KBM-7 (cell line): ENCODE data around the gene RIMS3.
"Not testable (repeated sequence)": the region's sequence is repeated elsewhere in the genome, so short reads cannot be mapped to it uniquely, and the experiment has no call there.

Experiments
- DNase-seq: peaks from one replicate; pipeline ENCODE4 v3.0.0-alpha.2; 2015
- in situ Hi-C: fragments of 300-500 bp; cut with MboI; formaldehyde crosslinking; loops from 2 replicates; pipeline ENCODE4 v1.14.3; 2020; ENCODE audit warnings: low sequenced_read_pairs, low pct_unique_long_range_greater_than_20kb, mixed read lengths

Gene RIMS3

GRCh38 chr1:40620586-40621210 is 44.8 kb downstream of the RIMS3 start:
- in situ Hi-C loops = loop anchor here (10.0 kb wide), 1 partner anchor 224 kb away; no protein-coding TSS in a partner anchor
- DNase-seq = no peak

GRCh38 chr1:40620150-40620549 is 45.3 kb downstream of the RIMS3 start:
- in situ Hi-C loops = loop anchor here (10.0 kb wide), 1 partner anchor 225 kb away; no protein-coding TSS in a partner anchor
- no peak for DNase-seq

- in situ Hi-C loops = no loop called here
- no peak for DNase-seq
These were observed 47.4 kb downstream of the RIMS3 start for GRCh38 chr1:40618108-40618507.

GRCh38 chr1:40612345-40612831 is 53.1 kb downstream of the RIMS3 start:
- in situ Hi-C loops = no loop called here
- DNase-seq = peak; percentile 81

GRCh38 chr1:40610156-40610555 is 55.3 kb downstream of the RIMS3 start:
- in situ Hi-C loops = no loop called here
- no peak for DNase-seq

- in situ Hi-C loops = no loop called here
- DNase-seq = no peak
These were observed 57.6 kb downstream of the RIMS3 start for GRCh38 chr1:40607921-40608320.

- DNase-seq = no peak
- in situ Hi-C loops = no loop called here
These were observed 58.5 kb downstream of the RIMS3 start for GRCh38 chr1:40606978-40607377.

GRCh38 chr1:40606194-40606593 is 59.3 kb downstream of the RIMS3 start:
- DNase-seq = no peak
- in situ Hi-C loops = no loop called here

- no peak for DNase-seq
- in situ Hi-C loops = no loop called here
These were observed 65.6 kb downstream of the RIMS3 start for GRCh38 chr1:40599926-40600325.

- no peak for DNase-seq
- in situ Hi-C loops = no loop called here
These were observed 69.9 kb downstream of the RIMS3 start for GRCh38 chr1:40595623-40596022.

- in situ Hi-C loops = no loop called here
- DNase-seq = no peak
These were observed 71.3 kb downstream of the RIMS3 start for GRCh38 chr1:40594187-40594531.

- DNase-seq = no peak
- in situ Hi-C loops = no loop called here
These were observed 71.9 kb downstream of the RIMS3 start for GRCh38 chr1:40593449-40594186.

GRCh38 chr1:40592107-40592803 is 73.2 kb downstream of the RIMS3 start:
- in situ Hi-C loops = no loop called here
- DNase-seq = peak; percentile 49

GRCh38 chr1:40588586-40588985 is 76.9 kb downstream of the RIMS3 start:
- no peak for DNase-seq
- in situ Hi-C loops = no loop called here

- no peak for DNase-seq
- in situ Hi-C loops = no loop called here
These were observed 81.5 kb downstream of the RIMS3 start for GRCh38 chr1:40583980-40584379.

GRCh38 chr1:40582116-40582515 is 83.4 kb downstream of the RIMS3 start:
- in situ Hi-C loops = no loop called here

GRCh38 chr1:40575336-40575735 is 90.1 kb downstream of the RIMS3 start:
- in situ Hi-C loops = no loop called here
- no peak for DNase-seq

More at GRCh38 chr1:40582116-40582515, 83.4 kb downstream of the RIMS3 start:
- no peak for DNase-seq

GRCh38 chr1:40574805-40575204 is 90.7 kb downstream of the RIMS3 start:
- peak; percentile 86 for DNase-seq
- in situ Hi-C loops = not testable (repeated sequence)
